Endothelial cell of umbilical vein (primary cell): Measurements from ENCODE around the gene LMO4. TPM values are rescaled to one million over a fixed set of nuclear protein-coding genes. Genes with fewer than 3 reads are reported as not detected.

ENCODE experiments used
- BruUV-seq: library from RNA; stranded (reverse); fragments of 400-500 nt; replicated peaks from 2 replicates; lab custom pipeline; 2021; lab: Mats Ljungman, UMichigan
- CTCF ChIA-PET: fragments of 300-600, 350-600 bp; sonication (Branson Sonifier 250); formaldehyde crosslinking; loops from one replicate; lab custom pipeline; 2021; ENCODE audit warnings: antibody characterized with exemption, inconsistent platforms; lab: Charles Lee
- POLR2A ChIA-PET: fragments of 300-600, 350-600 bp; sonication (Branson Sonifier 250); formaldehyde crosslinking; loops from one replicate; lab custom pipeline; 2021; ENCODE audit warnings: antibody characterized with exemption, inconsistent platforms; lab: Charles Lee
- DNase-seq: peaks from one replicate; pipeline ENCODE4 v3.0.0-alpha.2; 2011; ENCODE audit warnings: low read depth, low spot score
- FAIRE-seq: peaks from 2 replicates; lab custom pipeline; 2011; peaks lifted over from hg19 to GRCh38; lab: Jason Lieb, UNC
- H2AFZ ChIP-seq: 2 replicates; pipeline ENCODE4 v1.6.0; 2012; ENCODE audit warnings: low read depth, low read length, control low read depth, inconsistent platforms
- H3K27ac ChIP-seq: 2 replicates; pipeline ENCODE4 v1.5.1; 2011; ENCODE audit warnings: low read depth, mild to moderate bottlenecking, control low read depth, low read length, moderate library complexity; ENCODE audit not compliant: insufficient read depth
- H3K27me3 ChIP-seq, 2 experiments: 2 replicates each; pipeline versions ENCODE4 v1.6.0 to v1.6.1; 2011; ENCODE audit warnings: low read length in 2 of 2, mixed read lengths in 1 of 2; ENCODE audit not compliant: control insufficient read depth in 2 of 2, insufficient read depth in 2 of 2
- H3K36me3 ChIP-seq, 2 experiments: 2 replicates in 1 of 2; 3 replicates in 1 of 2; pipeline ENCODE4 v1.5.1; 2011; ENCODE audit warnings: low read length in 2 of 2, mild to moderate bottlenecking in 1 of 2, moderate library complexity in 1 of 2; ENCODE audit not compliant: control insufficient read depth in 2 of 2, insufficient read depth in 2 of 2; ENCODE audit errors: extremely low read depth in 1 of 2
- H3K4me1 ChIP-seq: 3 replicates; pipeline ENCODE4 v1.5.1; 2011; ENCODE audit warnings: mild to moderate bottlenecking, low read length; ENCODE audit not compliant: control insufficient read depth, insufficient read depth; ENCODE audit errors: extremely low read depth
- H3K4me2 ChIP-seq: 2 replicates; pipeline ENCODE4 v1.6.1; 2011; ENCODE audit warnings: low read length, control low read depth, mixed read lengths; ENCODE audit not compliant: insufficient read depth
- H3K4me3 ChIP-seq, 3 experiments: fragments of 200-600 bp in 1 of 3; sonication (generic), shearing (Covaris generic) in 1 of 3; replicated peaks in 1 of 3; 2 replicates each; pipeline ENCODE4 v1.5.1; 2011 to 2016; ENCODE audit warnings: control low read depth in 3 of 3, low read length in 3 of 3, mild to moderate bottlenecking in 2 of 3, inconsistent platforms in 1 of 3, low read depth in 1 of 3, moderate library complexity in 1 of 3; ENCODE audit not compliant: insufficient read depth in 1 of 3
- H3K79me2 ChIP-seq: 2 replicates; pipeline ENCODE4 v1.6.0; 2012; ENCODE audit warnings: low read length, inconsistent platforms; ENCODE audit not compliant: control insufficient read depth, insufficient read depth
- H3K9ac ChIP-seq: replicated peaks from 2 replicates; pipeline ENCODE3; 2011; ENCODE audit warnings: low read length, control low read depth; ENCODE audit not compliant: insufficient read depth; ENCODE audit errors: extremely low read depth
- H3K9me1 ChIP-seq: replicated peaks from 3 replicates; pipeline ENCODE4 v1.6.0; 2011; ENCODE audit warnings: mild to moderate bottlenecking, low read length; ENCODE audit not compliant: control insufficient read depth, insufficient read depth; ENCODE audit errors: extremely low read depth
- H3K9me3 ChIP-seq: replicated peaks from 2 replicates; pipeline ENCODE4 v1.5.1; 2012; ENCODE audit warnings: low read length, inconsistent platforms; ENCODE audit not compliant: control insufficient read depth, insufficient read depth
- H4K20me1 ChIP-seq: replicated peaks from 2 replicates; pipeline ENCODE3; 2011; ENCODE audit warnings: mild to moderate bottlenecking, low read length; ENCODE audit not compliant: control insufficient read depth, insufficient read depth; ENCODE audit errors: extremely low read depth
- EZH2 ChIP-seq: IDR thresholded peaks from 2 replicates; pipeline ENCODE4 v1.6.1; 2012; ENCODE audit warnings: borderline replicate concordance, low read depth, mild to moderate bottlenecking, moderate library complexity, low read length, inconsistent platforms; ENCODE audit not compliant: severe bottlenecking
- FOS ChIP-seq: IDR thresholded peaks from 2 replicates; pipeline ENCODE4 v1.6.1; 2011; ENCODE audit warnings: mild to moderate bottlenecking, low read length, moderate library complexity, borderline replicate concordance; ENCODE audit not compliant: insufficient read depth
- GATA2 ChIP-seq: IDR thresholded peaks from 2 replicates; pipeline ENCODE4 v1.7.0; 2011; ENCODE audit warnings: low read depth, mild to moderate bottlenecking, moderate library complexity, mixed read lengths, low read length; ENCODE audit not compliant: insufficient read length, insufficient read depth
- JUN ChIP-seq: IDR thresholded peaks from 2 replicates; pipeline ENCODE4 v1.6.1; 2011; ENCODE audit warnings: borderline replicate concordance, low read depth; ENCODE audit not compliant: insufficient read length, insufficient read depth
- MYC ChIP-seq: IDR thresholded peaks from one replicate; pipeline ENCODE4 v1.6.1; 2011; ENCODE audit warnings: mild to moderate bottlenecking, low read depth, low read length
- POLR2A ChIP-seq: IDR thresholded peaks from 2 replicates; pipeline ENCODE4 v1.6.1; 2012; ENCODE audit warnings: low read depth, mild to moderate bottlenecking, control low read depth, low read length
- POLR2AphosphoS5 ChIP-seq: IDR thresholded peaks from 2 replicates; pipeline ENCODE4 v1.6.1; 2012; ENCODE audit warnings: low read depth, mild to moderate bottlenecking, control low read depth, low read length, moderate library complexity; ENCODE audit not compliant: insufficient read depth
- dilution Hi-C: fragments of 300-500 bp; cut with MboI; formaldehyde crosslinking; loops from one replicate; pipeline ENCODE4 v1.15.0; 2019; ENCODE audit warnings: low sequenced_read_pairs; ENCODE audit not compliant: extremely low pct_ligation_motif_present
- intact Hi-C: fragments of 100-400 bp; cut with micrococcal nuclease; formaldehyde crosslinking; loops from one replicate; pipeline ENCODE4 v1.10.0; 2022
- polyA plus RNA-seq, 4 experiments: library from polyadenylated mRNA; depleted of rRNA in 3 of 4; stranded (reverse) in 3 of 4; unstranded in 1 of 4; fragments of >200 nt; gene quantifications; 2 replicates each; pipeline versions ENCODE4 v1.2.1 to v1.2.3, GENCODE V29; 2011 to 2012; ENCODE audit warnings: missing spikeins in 1 of 4
- total RNA-seq: library from RNA; stranded (reverse); gene quantifications from 2 replicates; pipeline ENCODE4 v1.2.3, GENCODE V29; 2021
- TF ChIP-seq, protein P1 (sequence below): IDR thresholded peaks from 2 replicates; pipeline ENCODE4 v1.6.1; 2011; ENCODE audit not compliant: insufficient read depth, insufficient read length
- TF ChIP-seq, protein P2 (sequence below), 2 donors: IDR thresholded peaks; 1 replicate in 1 of 2; 2 replicates in 1 of 2; pipeline ENCODE4 v1.5.1; 2011; ENCODE audit warnings: low read length in 2 of 2, mild to moderate bottlenecking in 2 of 2, moderate library complexity in 2 of 2, control low read depth in 1 of 2, inconsistent platforms in 1 of 2, low read depth in 1 of 2; ENCODE audit not compliant: insufficient read depth in 1 of 2; ENCODE audit errors: extremely low read depth in 1 of 2

The LMO4 gene
- total and polyA plus RNA-seq, 2 donors (not counting 3 experiments of a cell fraction or from before 2014, with no cell fraction given): 24.8 to 36.6 TPM

GRCh38 chr1:87344231-87344630 is 15.6 kb downstream of the LMO4 start:
- no peaks in the 10 kb centered on the region for H4K20me1 ChIP-seq
- no peaks in the 10 kb centered on the region for H3K27me3 ChIP-seq
- no peak overlapping the region for H3K9ac ChIP-seq
- dilution Hi-C loops: no loop called here
- BruUV-seq: no TSS peak
- ChIA-PET CTCF (interaction anchor here (2.1 kb wide), 1 partner anchor 9 kb away, joined by 9 read pairs; no protein-coding TSS in a partner anchor), POLR2A (no interaction called here)
- no peak overlapping the region for H2AFZ ChIP-seq
- H3K79me2 ChIP-seq: no peaks in the 10 kb centered on the region
- DNase-seq (no peak), FAIRE-seq (no peak)
- TF ChIP-seq GATA2: no peak
- no peak for TF ChIP-seq JUN
- TF ChIP-seq EZH2: no peak
- no peak for TF ChIP-seq POLR2AphosphoS5
- TF ChIP-seq, protein P1, sequence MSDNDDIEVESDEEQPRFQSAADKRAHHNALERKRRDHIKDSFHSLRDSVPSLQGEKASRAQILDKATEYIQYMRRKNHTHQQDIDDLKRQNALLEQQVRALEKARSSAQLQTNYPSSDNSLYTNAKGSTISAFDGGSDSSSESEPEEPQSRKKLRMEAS: no peak
- TF ChIP-seq, protein P2, sequence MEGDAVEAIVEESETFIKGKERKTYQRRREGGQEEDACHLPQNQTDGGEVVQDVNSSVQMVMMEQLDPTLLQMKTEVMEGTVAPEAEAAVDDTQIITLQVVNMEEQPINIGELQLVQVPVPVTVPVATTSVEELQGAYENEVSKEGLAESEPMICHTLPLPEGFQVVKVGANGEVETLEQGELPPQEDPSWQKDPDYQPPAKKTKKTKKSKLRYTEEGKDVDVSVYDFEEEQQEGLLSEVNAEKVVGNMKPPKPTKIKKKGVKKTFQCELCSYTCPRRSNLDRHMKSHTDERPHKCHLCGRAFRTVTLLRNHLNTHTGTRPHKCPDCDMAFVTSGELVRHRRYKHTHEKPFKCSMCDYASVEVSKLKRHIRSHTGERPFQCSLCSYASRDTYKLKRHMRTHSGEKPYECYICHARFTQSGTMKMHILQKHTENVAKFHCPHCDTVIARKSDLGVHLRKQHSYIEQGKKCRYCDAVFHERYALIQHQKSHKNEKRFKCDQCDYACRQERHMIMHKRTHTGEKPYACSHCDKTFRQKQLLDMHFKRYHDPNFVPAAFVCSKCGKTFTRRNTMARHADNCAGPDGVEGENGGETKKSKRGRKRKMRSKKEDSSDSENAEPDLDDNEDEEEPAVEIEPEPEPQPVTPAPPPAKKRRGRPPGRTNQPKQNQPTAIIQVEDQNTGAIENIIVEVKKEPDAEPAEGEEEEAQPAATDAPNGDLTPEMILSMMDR (IDR thresholded peaks at IDR 0.05; ENCODE audit: extremely low read depth in 1 of 2, insufficient read depth in 1 of 2, low read depth in 1 of 2, low read length in 2 of 2): no peak
- TF ChIP-seq MYC: no peak
- no peak for TF ChIP-seq POLR2A
- TF ChIP-seq FOS: no peak
- no peaks in the 10 kb centered on the region for H3K9me3 ChIP-seq
- H3K27ac ChIP-seq: no peak overlapping the region
- H3K4me1 ChIP-seq: no peaks in the 10 kb centered on the region
- H3K9me1 ChIP-seq: peaks cover 2% of the 10 kb centered on the region
- H3K4me3 ChIP-seq: no peak overlapping the region
- peaks cover 5 to 19% of the 10 kb centered on the region in 2 experiments for H3K36me3 ChIP-seq
- H3K4me2 ChIP-seq: no peak overlapping the region
- intact Hi-C loops: no loop called here
